HepG2 (cell line): ENCODE measurements around the gene PLA2G2A. TPM values are rescaled to one million over a fixed set of nuclear protein-coding genes. Genes with fewer than 3 reads are reported as not detected.

Source experiments
- ARHGAP35 ChIP-seq: sonication (generic); formaldehyde crosslinking; IDR thresholded peaks from 2 replicates; pipeline ENCODE4 v1.9.0; 2022; ENCODE audit warnings: mild to moderate bottlenecking, inconsistent platforms, moderate library complexity, missing genetic modification reagents, borderline replicate concordance
- ARID2 ChIP-seq: sonication (generic); formaldehyde crosslinking; IDR thresholded peaks from 2 replicates; pipeline ENCODE4 v1.8.1; 2022; ENCODE audit warnings: mild to moderate bottlenecking, missing genetic modification reagents, borderline replicate concordance
- CBX2 ChIP-seq, 2 experiments: fragments of 200-600 bp in 1 of 2; sonication (generic); formaldehyde crosslinking in 1 of 2; IDR thresholded peaks; 2 replicates each; pipeline versions ENCODE4 v1.7.0 to v1.8.1; 2018 to 2022; ENCODE audit warnings: low read depth in 2 of 2, low read length in 1 of 2, mild to moderate bottlenecking in 1 of 2, missing genetic modification reagents in 1 of 2
- FOXP4 ChIP-seq: sonication (generic); formaldehyde crosslinking; IDR thresholded peaks from 2 replicates; pipeline ENCODE4 v1.4.0; 2020; ENCODE audit warnings: missing genetic modification reagents
- GTF2F1 ChIP-seq: fragments of 150-350 bp; IDR thresholded peaks from 2 replicates; pipeline ENCODE4 v1.6.1; 2014; ENCODE audit warnings: low read length
- HMGXB3 ChIP-seq: sonication (generic); formaldehyde crosslinking; IDR thresholded peaks from 2 replicates; pipeline ENCODE4 v1.4.0; 2020; ENCODE audit warnings: missing genetic modification reagents, borderline replicate concordance
- HOXA3 ChIP-seq: sonication (generic); formaldehyde crosslinking; IDR thresholded peaks from 2 replicates; pipeline ENCODE4 v1.5.0; 2020; ENCODE audit warnings: missing genetic modification reagents
- MYC ChIP-seq: sonication (generic); formaldehyde crosslinking; IDR thresholded peaks from 2 replicates; pipeline ENCODE4 v1.9.0; 2021; ENCODE audit warnings: missing genetic modification reagents, borderline replicate concordance
- NCOR1 ChIP-seq: fragments of 200-600 bp; sonication (generic); IDR thresholded peaks from 2 replicates; pipeline ENCODE4 v1.7.0; 2017; ENCODE audit warnings: antibody characterized with exemption, low read length, borderline replicate concordance
- NFIC ChIP-seq: IDR thresholded peaks from 2 replicates; pipeline ENCODE4 v1.6.1; 2012; ENCODE audit warnings: mild to moderate bottlenecking, low read length, inconsistent platforms
- PBX2 ChIP-seq: IDR thresholded peaks from 2 replicates; pipeline ENCODE4 v1.6.1; 2016; ENCODE audit warnings: control low read depth
- RARA ChIP-seq: IDR thresholded peaks from 2 replicates; pipeline ENCODE4 v1.6.1; 2016; ENCODE audit warnings: missing genetic modification reagents, missing compliant biosample characterization
- RBFOX2 ChIP-seq: fragments of 200-400 bp; formaldehyde crosslinking; IDR thresholded peaks from 2 replicates; pipeline ENCODE4 v1.6.1; 2017; ENCODE audit warnings: low read depth, mild to moderate bottlenecking, low read length
- ZBTB2 ChIP-seq: sonication (generic); formaldehyde crosslinking; IDR thresholded peaks from 2 replicates; pipeline ENCODE4 v1.8.0; 2022; ENCODE audit warnings: low read depth, missing genetic modification reagents
- ZBTB8A ChIP-seq: sonication (generic); formaldehyde crosslinking; IDR thresholded peaks from 2 replicates; pipeline ENCODE4 v1.4.0; 2020; ENCODE audit warnings: mild to moderate bottlenecking, low read depth, missing genetic modification reagents, borderline replicate concordance
- ZEB1 ChIP-seq: IDR thresholded peaks from 2 replicates; pipeline ENCODE4 v1.6.1; 2012; ENCODE audit warnings: mild to moderate bottlenecking, low read depth, inconsistent platforms; ENCODE audit not compliant: insufficient replicate concordance
- ZNF121 ChIP-seq: sonication (generic); formaldehyde crosslinking; IDR thresholded peaks from 2 replicates; pipeline ENCODE4 v1.5.0; 2020; ENCODE audit warnings: mild to moderate bottlenecking, missing genetic modification reagents
- ZNF207 ChIP-seq: fragments of 450-650 bp; IDR thresholded peaks from 2 replicates; pipeline ENCODE4 v1.6.1; 2016; ENCODE audit warnings: antibody characterized with exemption, borderline replicate concordance
- ZNF451 ChIP-seq: sonication (generic); formaldehyde crosslinking; IDR thresholded peaks from 2 replicates; pipeline ENCODE4 v1.5.0; 2020; ENCODE audit warnings: mild to moderate bottlenecking, missing genetic modification reagents
- ZNF530 ChIP-seq: sonication (generic); formaldehyde crosslinking; IDR thresholded peaks from 2 replicates; pipeline ENCODE4 v1.5.0; 2020; ENCODE audit warnings: low read depth, mild to moderate bottlenecking, missing genetic modification reagents
- ZNF543 ChIP-seq: sonication (generic); formaldehyde crosslinking; IDR thresholded peaks from 2 replicates; pipeline ENCODE4 v1.4.0; 2020; ENCODE audit warnings: mild to moderate bottlenecking, missing genetic modification reagents
- ZNF674 ChIP-seq: sonication (generic); formaldehyde crosslinking; IDR thresholded peaks from 2 replicates; pipeline ENCODE4 v1.5.0; 2020; ENCODE audit warnings: low read depth, mild to moderate bottlenecking, missing genetic modification reagents
- ZNF761 ChIP-seq: sonication (generic); formaldehyde crosslinking; conservative IDR thresholded peaks from 2 replicates; pipeline ENCODE4 v1.4.0; 2020; ENCODE audit warnings: mild to moderate bottlenecking, missing genetic modification reagents
- polyA plus RNA-seq, 8 experiments: library from polyadenylated mRNA; depleted of rRNA in 3 of 8; stranded (reverse) in 7 of 8; unstranded in 1 of 8; fragments of >200 nt; fragmentation: Illumina TruSeq in 4 of 8; extraction: Trizol in 4 of 8; gene quantifications; 2 replicates each; pipeline versions ENCODE4 v1.2.1 to v1.2.3, GENCODE V29; 2011 to 2016; ENCODE audit warnings: low read depth in 4 of 8, missing spikeins in 1 of 8, mixed read lengths in 1 of 8; ENCODE audit not compliant: insufficient read depth in 1 of 8
- total RNA-seq, 5 experiments: library from RNA; depleted of rRNA; stranded (reverse); fragments of >200 nt; fragmentation: Illumina TruSeq; extraction: Trizol; gene quantifications; 2 replicates each; pipeline ENCODE4 v1.2.3, GENCODE V29; 2016; ENCODE audit warnings: low read depth in 1 of 5

The PLA2G2A gene
- total and polyA plus RNA-seq, 2 of the 13 experiments (the other 11 are each of a cell fraction or from before 2014, with no cell fraction given) = 0.35 to 30.3 TPM

- TF ChIP-seq FOXP4 (CRISPR knock-in tag) (peak; percentile 83), NFIC (peak; percentile 89), HOXA3 (CRISPR knock-in tag) (no peak), ZNF674 (CRISPR knock-in tag) (no peak), CBX2 (IDR thresholded peaks at IDR 0.05; ENCODE audit: low read depth, low read length) (no peak), CBX2 (CRISPR knock-in tag; IDR thresholded peaks at IDR 0.05; ENCODE audit: low read depth) (no peak), ZNF761 (CRISPR knock-in tag) (no peak), ZNF530 (CRISPR knock-in tag) (no peak), ZNF451 (CRISPR knock-in tag) (no peak), ZNF121 (CRISPR knock-in tag) (no peak), ZNF543 (CRISPR knock-in tag) (no peak), GTF2F1 (no peak), RBFOX2 (no peak), MYC (CRISPR knock-in tag) (no peak), ZBTB2 (CRISPR knock-in tag) (no peak), PBX2 (no peak), ZNF207 (no peak), ARID2 (CRISPR knock-in tag) (no peak), ZEB1 (no peak), ZBTB8A (CRISPR knock-in tag) (no peak), NCOR1 (peak; percentile 98), RARA (peak; percentile 100), HMGXB3 (CRISPR knock-in tag) (peak; percentile 89; the same call in 1 of the 2 replicates), ARHGAP35 (CRISPR knock-in tag) (no peak)
These were observed 8.3 kb upstream of the PLA2G2A start (continued) for GRCh38 chr1:19987719-19988118.
